Measurements from ENCODE around the gene CALB2.

DNA sequence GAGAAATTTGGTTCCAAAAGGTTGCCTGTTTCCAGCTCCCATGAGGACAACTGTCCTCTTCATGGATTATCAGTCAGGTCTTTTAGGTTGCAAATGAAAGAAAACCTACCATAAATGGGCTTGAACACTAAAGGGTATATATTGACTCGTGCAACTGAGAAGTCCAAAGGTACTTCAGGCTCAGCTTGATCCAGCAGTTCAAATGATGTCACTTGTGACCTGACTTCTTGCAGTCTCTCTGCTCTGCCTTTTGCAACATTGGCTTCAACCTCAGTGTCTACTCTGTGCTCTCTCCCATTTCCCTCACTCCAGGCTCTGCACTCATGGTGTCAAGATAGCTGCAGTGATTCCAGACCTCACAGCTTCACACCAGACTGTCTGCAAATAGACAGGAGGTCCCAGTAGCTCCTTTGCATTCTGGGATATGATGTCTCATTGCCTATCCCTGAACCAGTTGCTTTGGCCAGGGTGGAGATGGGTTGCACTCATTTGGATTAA lies 5.5 kb upstream of the CALB2 start:
- TF ChIP-seq, protein P1, sequence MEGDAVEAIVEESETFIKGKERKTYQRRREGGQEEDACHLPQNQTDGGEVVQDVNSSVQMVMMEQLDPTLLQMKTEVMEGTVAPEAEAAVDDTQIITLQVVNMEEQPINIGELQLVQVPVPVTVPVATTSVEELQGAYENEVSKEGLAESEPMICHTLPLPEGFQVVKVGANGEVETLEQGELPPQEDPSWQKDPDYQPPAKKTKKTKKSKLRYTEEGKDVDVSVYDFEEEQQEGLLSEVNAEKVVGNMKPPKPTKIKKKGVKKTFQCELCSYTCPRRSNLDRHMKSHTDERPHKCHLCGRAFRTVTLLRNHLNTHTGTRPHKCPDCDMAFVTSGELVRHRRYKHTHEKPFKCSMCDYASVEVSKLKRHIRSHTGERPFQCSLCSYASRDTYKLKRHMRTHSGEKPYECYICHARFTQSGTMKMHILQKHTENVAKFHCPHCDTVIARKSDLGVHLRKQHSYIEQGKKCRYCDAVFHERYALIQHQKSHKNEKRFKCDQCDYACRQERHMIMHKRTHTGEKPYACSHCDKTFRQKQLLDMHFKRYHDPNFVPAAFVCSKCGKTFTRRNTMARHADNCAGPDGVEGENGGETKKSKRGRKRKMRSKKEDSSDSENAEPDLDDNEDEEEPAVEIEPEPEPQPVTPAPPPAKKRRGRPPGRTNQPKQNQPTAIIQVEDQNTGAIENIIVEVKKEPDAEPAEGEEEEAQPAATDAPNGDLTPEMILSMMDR (IDR thresholded peaks at IDR 0.05; ENCODE audit: low read depth, low read length): no peak
- TF ChIP-seq EZH2phosphoT487 (IDR thresholded peaks at IDR 0.05; ENCODE audit: low read depth): no peak

All from OCI-LY3 (cell line).